Heart left ventricle (tissue), 13 donors: Measurements from ENCODE around the gene ZNF200.

Experiments used
- POLR2A ChIP-seq, 2 donors: fragments of 450-650 bp; IDR thresholded peaks; one replicate each; pipeline ENCODE4 v1.6.1; 2017; ENCODE audit warnings: antibody characterized with exemption in 2 of 2, mild to moderate bottlenecking in 2 of 2, moderate library complexity in 2 of 2
- TF ChIP-seq, protein P1 (sequence below), 12 donors: fragments of 200-600 bp; sonication (generic) in 4 of 12; IDR thresholded peaks; one replicate each; pipeline versions ENCODE4 v1.5.0 to v1.8.0; 2018 to 2022; ENCODE audit warnings: antibody characterized with exemption in 12 of 12, mild to moderate bottlenecking in 5 of 12
- donor health status: ischemic (EF 13 %, LVEDD 7.1; RV severe dilation, severe dysfunction).
- donor health status: DM: no; HTN: yes; CAD: no.
- donor health status: DM: no; HTN: no; CAD: no.
- donor health status: ischemic (EF 25% LVEDD 6.9; RV normal size, moderate dysfunction).
- donor health status: ischemic (EF 25% LVEDD 5.7; RV mildly dilated, moderate dysfunction).
- donor health status: ischemic (EF 35%, LVEDD 5.7; RV mildly dilated, moderate dysfunction).
- donor health status: nonischemic (EF 11% LVEDD 7.7; RV severe dilation, severe dysfunction).
- donor health status: DM: yes; HTN: yes; CAD: no.
- donor health status: PGD.
- donor health status: ischemic (EF 29% LVEDD 5.4; RV normal size, mild dysfunction).
- donor health status: nonischemic (EF 23%, LVEDD 6.1; RV moderate dilation, normal function).

DNA sequence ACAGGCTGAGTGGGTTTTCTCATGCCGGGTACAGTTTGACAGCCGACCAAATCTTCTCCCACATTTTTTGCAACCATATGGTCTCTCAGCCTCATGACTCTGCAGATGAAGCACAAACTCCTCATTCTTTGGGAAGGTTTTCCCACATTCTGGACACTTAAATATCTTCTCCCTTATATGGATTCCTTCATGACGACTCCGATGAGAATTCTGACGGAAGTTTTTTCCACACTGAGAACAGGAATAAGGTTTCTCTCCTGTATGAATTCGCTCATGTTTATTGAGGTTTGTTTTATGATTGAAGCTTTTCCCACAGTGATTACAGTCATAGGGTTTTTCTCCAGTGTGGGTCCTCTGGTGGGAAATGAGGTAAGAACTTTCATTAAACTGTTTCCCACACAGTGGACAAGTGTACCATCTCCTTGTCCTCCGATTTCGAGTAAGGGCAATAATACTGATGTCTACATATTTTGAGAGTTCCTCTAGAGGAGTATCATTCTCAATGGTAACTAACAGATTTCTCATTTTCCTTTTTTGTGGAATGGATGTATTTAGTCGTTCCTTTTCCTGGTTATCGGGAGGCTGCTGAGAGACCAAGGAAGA lies 10.9 kb downstream of the ZNF200 start:
- TF ChIP-seq, protein P1, sequence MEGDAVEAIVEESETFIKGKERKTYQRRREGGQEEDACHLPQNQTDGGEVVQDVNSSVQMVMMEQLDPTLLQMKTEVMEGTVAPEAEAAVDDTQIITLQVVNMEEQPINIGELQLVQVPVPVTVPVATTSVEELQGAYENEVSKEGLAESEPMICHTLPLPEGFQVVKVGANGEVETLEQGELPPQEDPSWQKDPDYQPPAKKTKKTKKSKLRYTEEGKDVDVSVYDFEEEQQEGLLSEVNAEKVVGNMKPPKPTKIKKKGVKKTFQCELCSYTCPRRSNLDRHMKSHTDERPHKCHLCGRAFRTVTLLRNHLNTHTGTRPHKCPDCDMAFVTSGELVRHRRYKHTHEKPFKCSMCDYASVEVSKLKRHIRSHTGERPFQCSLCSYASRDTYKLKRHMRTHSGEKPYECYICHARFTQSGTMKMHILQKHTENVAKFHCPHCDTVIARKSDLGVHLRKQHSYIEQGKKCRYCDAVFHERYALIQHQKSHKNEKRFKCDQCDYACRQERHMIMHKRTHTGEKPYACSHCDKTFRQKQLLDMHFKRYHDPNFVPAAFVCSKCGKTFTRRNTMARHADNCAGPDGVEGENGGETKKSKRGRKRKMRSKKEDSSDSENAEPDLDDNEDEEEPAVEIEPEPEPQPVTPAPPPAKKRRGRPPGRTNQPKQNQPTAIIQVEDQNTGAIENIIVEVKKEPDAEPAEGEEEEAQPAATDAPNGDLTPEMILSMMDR (IDR thresholded peaks at IDR 0.05) = no peak
- TF ChIP-seq POLR2A (IDR thresholded peaks at IDR 0.05) = no peak
